ENCODE results near the gene ATP5F1B. TPM values are rescaled to one million over a fixed set of nuclear protein-coding genes. Genes with fewer than 3 reads are reported as not detected.

Gene ATP5F1B
- total and polyA plus RNA-seq, 2 of the 13 experiments (the other 11 are each of a cell fraction or from before 2014, with no cell fraction given) = 1,051 to 1,180 TPM

GRCh38 chr12:56633468-56634241 lies 12.1 kb downstream of the ATP5F1B start:
- H3K4me3 ChIP-seq (replicated peaks in 1 of 3; ENCODE audit: insufficient read depth in 1 of 3, low read depth in 2 of 3, low read length in 3 of 3) = peak overlapping the region; percentile 68 to 92 (median 80); a peak in 5 of 6 replicates
- H3K4me2 ChIP-seq (ENCODE audit: low read depth, low read length) = peak overlapping the region; percentile 100
- POLR2A ChIA-PET = interaction anchor here (0.6 to 3.9 kb wide), 6 partner anchors 12 to 118 kb away, joined by 3 to 40 read pairs (median 3); partner anchors contain the start of genes ATP5F1B, NACA and PTGES3
- in situ Hi-C loops (cut with HindIII; ENCODE audit: extremely low pct_ligation_motif_present, low pct_unique_long_range_greater_than_20kb) (no loop called here), intact Hi-C loops (cut with micrococcal nuclease; ENCODE audit: unreplicated experiment) (no loop called here)
- CTCF ChIA-PET (ENCODE audit: low intra/inter-chr PET ratio, low total read pairs) = no interaction called here
- TF ChIP-seq ZBTB38 (CRISPR knock-in tag; IDR thresholded peaks at IDR 0.05) (peak; percentile 36; the same call in 1 of the 2 replicates), GATA4 (IDR thresholded peaks at IDR 0.05; ENCODE audit: borderline replicate concordance, low read depth) (0 out of 2 replicates have a peak, but pooled peaks have one; percentile 14), ZNF501 (CRISPR knock-in tag; IDR thresholded peaks at IDR 0.05) (peak; percentile 67; the same call in 1 of the 2 replicates), DNMT3B (CRISPR knock-in tag; conservative IDR thresholded peaks at IDR 0.05) (no peak), ZBTB7B (CRISPR knock-in tag; IDR thresholded peaks at IDR 0.05) (peak; percentile 19; the same call in 1 of the 2 replicates), ZFP91 (CRISPR knock-in tag; IDR thresholded peaks at IDR 0.05; ENCODE audit: borderline replicate concordance) (0 out of 2 replicates have a peak, but pooled peaks have one; percentile 3), NR3C1 (CRISPR knock-in tag; IDR thresholded peaks at IDR 0.05) (no peak)
- no peak for FAIRE-seq
- DNase-seq (ENCODE audit: low spot score) = no peak
- peaks cover 49% of the 10 kb centered on the region for H3K4me1 ChIP-seq (ENCODE audit: insufficient read depth, low read length)
- peaks cover 0 to 11% of the 10 kb centered on the region in 2 experiments; a peak in 4 of 5 replicates for H3K36me3 ChIP-seq (replicated peaks in 1 of 2; ENCODE audit: control insufficient read depth in 1 of 2, insufficient read depth in 2 of 2, low read length in 2 of 2)
- ATAC-seq = no peak
- peak overlapping the region; percentile 77 for H3K9ac ChIP-seq (ENCODE audit: insufficient read depth, low read depth, low read length)
- 51% methylated on average over 12 of the region's 12 CpGs for WGBS (ENCODE audit: low lambda C conversion rate)
- H3K79me2 ChIP-seq (ENCODE audit: insufficient read depth, low read length) = peaks cover 41% of the 10 kb centered on the region
- no TSS peak for BruUV-seq (replicated peaks)
- H3K27ac ChIP-seq (ENCODE audit: extremely low read length, insufficient read depth, low read length) = peak overlapping the region; percentile 44
- H3K27me3 ChIP-seq (ENCODE audit: control insufficient read depth in 1 of 2, insufficient read depth in 2 of 2, low read length in 2 of 2) = peaks cover 0 to 3% of the 10 kb centered on the region in 2 experiments; a peak in 1 of 5 replicates
- H2AFZ ChIP-seq (ENCODE audit: low read length) = no peak overlapping the region
- peaks cover 5% of the 10 kb centered on the region for H4K20me1 ChIP-seq (ENCODE audit: insufficient read depth, low read length)
- no peaks in the 10 kb centered on the region for H3K9me3 ChIP-seq (ENCODE audit: low read length)

All from HepG2 (cell line).